ENCODE measurements around the gene UBL4B. TPM values are rescaled to one million over a fixed set of nuclear protein-coding genes. Genes with fewer than 3 reads are reported as not detected.

The UBL4B gene
- total RNA-seq, 1 experiment from 2014 or later = not detected

GRCh38 chr1:110070671-110071242, 41.5 kb upstream of the UBL4B start, which contains the start of gene ALX3:
ALX3 (minus strand) TSS chr1:110070672; CDS start chr1:110070612, 60 bp downstream.
- no peaks in the 10 kb centered on the region; a peak in 1 of 7 replicates for H3K36me3 Mint-ChIP-seq (ENCODE audit: insufficient read depth in 1 of 3, low read depth in 3 of 3)
- Histone ChIP-seq H3K9ac (ENCODE audit: extremely low read depth, insufficient read length, low read length) (no peak within 1 kb of the TSS), H3K79me1 (ENCODE audit: insufficient read depth, low read depth, low read length, poor library complexity, severe bottlenecking) (no peaks in the 10 kb centered on the region), H3K4me2 (ENCODE audit: insufficient read depth, insufficient read length, low read length) (peak within 1 kb of the TSS; percentile 57), H3K79me2 (ENCODE audit: insufficient read depth, low read length) (no peaks in the 10 kb centered on the region), H3K18ac (ENCODE audit: insufficient read length, low read depth, low read length) (no peak within 1 kb of the TSS), H3K56ac (ENCODE audit: insufficient read length, low read depth, low read length) (no peak within 1 kb of the TSS), H4K91ac (ENCODE audit: insufficient read length, low read depth, low read length) (no peak within 1 kb of the TSS), H2BK12ac (ENCODE audit: insufficient read length, low read depth, low read length) (no peak within 1 kb of the TSS), H3K23ac (ENCODE audit: insufficient read length, low read depth, low read length) (no peak within 1 kb of the TSS), H3K4ac (ENCODE audit: low read depth, low read length) (no peak within 1 kb of the TSS), H3K27me3 (ENCODE audit: insufficient read depth, low read length) (peaks cover 73% of the 10 kb centered on the region), H3K9me3 (ENCODE audit: control insufficient read depth, low read depth, low read length) (no peaks in the 10 kb centered on the region), H3K23me2 (ENCODE audit: insufficient read length, low read depth, low read length, poor library complexity, severe bottlenecking) (peaks cover 7% of the 10 kb centered on the region), H2BK5ac (ENCODE audit: insufficient read length, low read length) (no peak within 1 kb of the TSS), H2BK120ac (ENCODE audit: low read depth, low read length, poor library complexity, severe bottlenecking) (no peak within 1 kb of the TSS), H2BK15ac (ENCODE audit: low read depth, low read length) (no peak within 1 kb of the TSS), H2AK5ac (ENCODE audit: insufficient read length, low read length) (no peak within 1 kb of the TSS), H3K4me1 (ENCODE audit: insufficient read depth, low read length) (no peaks in the 10 kb centered on the region; the same call in 1 of the 2 replicates), H4K8ac (replicated peaks; ENCODE audit: insufficient read length, low read depth, low read length) (no peak within 1 kb of the TSS), H3T11ph (ENCODE audit: low read length) (no peak within 1 kb of the TSS), H4K20me1 (ENCODE audit: control insufficient read depth, insufficient read depth, insufficient read length) (peaks cover 4% of the 10 kb centered on the region), H4K5ac (ENCODE audit: insufficient read length, low read depth, low read length) (no peak within 1 kb of the TSS), H2BK20ac (ENCODE audit: low read depth, low read length, poor library complexity, severe bottlenecking) (no peak within 1 kb of the TSS), H3K27ac (ENCODE audit: insufficient read length, low read depth, low read length) (no peak within 1 kb of the TSS), H2AFZ (ENCODE audit: low read length) (no peak within 1 kb of the TSS), H3K14ac (ENCODE audit: insufficient read depth, low read length) (peak within 1 kb of the TSS; percentile 26; the same call in 1 of the 2 replicates)
- peak within 1 kb of the TSS in 1 of 3 experiments; percentile 35; a peak in 1 of 7 replicates for H3K27ac Mint-ChIP-seq
- H3K27me3 Mint-ChIP-seq (ENCODE audit: low read depth) = peaks cover 97% of the 10 kb centered on the region
- no CpG with 5 or more reads among the region's 27 CpGs for WGBS (ENCODE audit: extremely low coverage, insufficient read length, low lambda C conversion rate)
- TF ChIP-seq CTCF (conservative IDR thresholded peaks at IDR 0.05) = no peak
- DNase-seq = peak; percentile 48
- peaks cover 0 to 3% of the 10 kb centered on the region in 2 experiments; a peak in 2 of 5 replicates for H3K9me3 Mint-ChIP-seq
- peaks cover 10 to 18% of the 10 kb centered on the region in 2 experiments for H3K4me1 Mint-ChIP-seq
- H3K4me3 Mint-ChIP-seq = peak within 1 kb of the TSS; percentile 52 to 80
